NCI-H1417 treated with DMSO at 0.1 percent for 48 hours (cell line): ENCODE results near the gene UBE2E1.

Experiments used
- DNase-seq: peaks from one replicate; lab custom pipeline; 2025; lab: John Stamatoyannopoulos, UW

The UBE2E1 gene

DNA sequence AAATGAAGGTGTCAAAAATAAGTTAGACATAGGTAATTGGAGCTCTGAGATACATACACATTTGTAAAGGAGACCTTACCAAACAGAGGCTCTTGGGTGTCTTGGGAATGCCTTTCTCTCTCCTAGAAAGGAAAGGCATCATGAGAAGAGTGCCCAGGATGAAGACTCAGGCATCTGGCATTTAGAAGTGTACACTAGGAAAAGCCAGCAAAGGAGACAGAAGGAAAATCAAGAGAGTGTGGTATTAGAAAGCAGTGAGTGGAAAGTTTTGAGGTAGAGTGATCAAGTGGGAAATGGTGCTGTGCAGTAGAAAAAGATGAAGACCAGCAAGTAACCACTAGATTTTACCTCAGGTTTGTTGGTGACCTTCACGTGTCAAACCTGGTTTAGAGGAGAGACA, 16.1 kb downstream of the UBE2E1 start:
- no peak for DNase-seq

DNA sequence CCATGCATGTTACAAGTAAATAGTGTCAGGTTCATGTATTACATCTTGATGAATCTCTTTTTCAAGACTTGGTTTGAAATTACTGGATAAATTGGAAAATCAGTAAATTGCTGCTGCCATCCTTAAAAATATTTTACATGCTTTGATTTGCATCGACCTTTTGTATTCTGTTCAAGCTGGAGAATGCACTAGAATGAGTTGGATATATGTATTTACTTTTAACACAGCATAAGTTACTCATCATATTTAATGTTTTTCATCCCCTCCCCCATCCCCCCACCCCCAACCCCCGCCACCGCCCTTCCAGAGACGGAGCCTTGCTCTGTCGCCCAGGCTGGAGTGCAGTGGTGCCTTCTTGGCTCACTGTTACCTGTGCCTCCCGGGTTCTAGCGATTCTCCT, 16.8 kb downstream of the UBE2E1 start:
- DNase-seq: no peak

DNA sequence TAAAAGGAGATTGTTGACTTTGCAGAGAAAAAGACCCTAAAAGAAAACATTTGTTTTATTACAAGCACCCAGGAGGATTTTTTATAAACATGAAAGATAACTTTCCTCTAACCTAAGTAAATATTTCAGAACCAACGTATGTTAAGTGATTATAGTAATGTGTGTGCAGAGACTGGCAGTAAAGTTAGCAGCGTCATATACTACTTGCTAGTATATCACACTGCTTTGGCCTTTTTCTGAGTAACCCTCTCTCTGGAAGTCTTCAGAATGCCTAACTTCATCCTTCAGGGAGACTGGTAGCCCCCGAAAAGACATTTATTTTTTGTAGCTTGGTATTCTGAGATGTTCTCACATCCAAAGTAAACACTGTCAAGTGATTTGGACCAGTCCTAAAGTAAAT, 17.9 kb downstream of the UBE2E1 start:
- DNase-seq: no peak

DNA sequence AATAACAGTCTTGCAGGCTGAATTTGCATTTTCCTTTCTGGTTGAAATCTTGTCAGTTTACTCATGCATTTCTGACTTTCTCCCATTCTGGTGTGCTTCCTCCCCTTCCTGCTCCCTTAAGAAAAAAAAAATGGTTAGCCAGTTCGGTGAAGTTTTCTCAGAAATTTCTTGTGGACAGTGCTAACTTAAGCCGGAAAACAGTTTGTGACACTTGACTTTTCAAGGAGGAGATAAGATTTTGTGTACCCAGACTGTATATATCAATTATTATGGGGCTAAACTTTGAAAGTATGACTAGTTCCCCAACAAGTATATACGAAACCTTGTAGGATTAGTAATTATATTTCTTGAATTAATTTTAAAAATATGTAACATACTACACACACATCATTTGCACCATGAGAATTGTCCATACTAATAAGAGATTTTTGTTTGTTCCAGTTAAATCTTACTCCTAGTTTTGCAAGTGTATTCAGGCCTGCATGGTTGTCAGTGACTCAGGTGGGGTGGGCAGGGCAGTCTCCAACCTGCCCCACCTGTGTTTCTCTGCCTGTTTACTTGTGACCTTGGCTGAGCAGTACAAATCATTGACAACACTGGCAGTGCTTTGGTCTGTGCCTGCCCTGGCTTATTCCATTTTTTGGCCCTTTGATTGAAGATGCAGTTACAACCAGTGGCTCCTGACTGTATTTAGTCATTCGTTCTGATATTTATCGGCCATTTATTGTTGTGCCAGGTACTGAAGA, 19.1 kb downstream of the UBE2E1 start:
- no peak for DNase-seq

DNA sequence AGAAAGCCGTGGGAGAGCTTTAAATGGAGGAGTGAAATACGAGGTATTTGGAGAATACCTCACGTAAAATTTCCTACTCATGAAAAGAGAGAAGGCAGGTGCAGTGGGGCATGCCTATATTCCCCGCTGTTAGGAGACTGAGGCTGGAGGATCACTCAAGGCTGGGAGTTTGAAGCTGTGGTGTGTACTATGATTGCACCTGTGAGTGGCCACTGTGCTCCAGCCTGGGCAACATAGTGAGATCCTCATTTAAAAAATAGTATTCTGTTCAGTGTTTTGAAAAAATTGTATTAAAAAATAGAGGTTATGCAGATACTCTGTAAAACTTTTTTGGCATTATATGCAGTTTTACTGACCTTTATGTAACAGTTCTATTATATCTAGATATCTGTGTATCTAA, 20.0 kb downstream of the UBE2E1 start:
- DNase-seq: no peak

DNA sequence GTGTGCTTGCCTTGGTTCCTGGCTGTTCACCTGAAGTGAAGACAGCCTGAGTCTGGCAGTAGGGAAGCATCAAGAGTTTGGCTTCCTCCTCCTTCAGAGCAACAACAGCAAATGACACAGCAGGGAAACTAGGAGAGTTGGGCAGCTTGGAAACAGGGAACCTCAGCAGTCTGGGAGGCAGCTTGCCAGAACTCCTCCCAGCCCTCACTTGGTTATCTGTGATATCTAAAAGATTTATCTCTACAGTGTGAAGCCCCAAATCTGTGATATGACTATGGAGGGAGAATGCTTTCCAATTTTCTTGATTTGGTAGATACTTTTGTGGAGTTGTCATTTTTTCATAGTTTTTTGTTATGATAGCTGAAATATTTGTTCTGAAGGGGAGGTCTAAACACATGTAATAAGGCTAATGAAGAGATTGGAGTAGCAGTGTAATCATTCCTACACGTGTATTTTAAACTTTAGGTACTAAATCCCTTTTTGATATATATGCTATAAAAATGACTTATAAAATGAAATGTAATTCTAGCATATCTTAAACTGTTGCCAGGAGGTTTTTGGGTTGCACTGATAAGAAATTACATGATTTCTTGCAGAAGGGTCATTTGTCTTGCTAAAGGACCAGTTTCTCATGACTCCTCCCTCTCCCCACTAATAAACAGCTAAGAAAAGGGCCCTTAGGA, 20.8 kb downstream of the UBE2E1 start:
- no peak for DNase-seq

DNA sequence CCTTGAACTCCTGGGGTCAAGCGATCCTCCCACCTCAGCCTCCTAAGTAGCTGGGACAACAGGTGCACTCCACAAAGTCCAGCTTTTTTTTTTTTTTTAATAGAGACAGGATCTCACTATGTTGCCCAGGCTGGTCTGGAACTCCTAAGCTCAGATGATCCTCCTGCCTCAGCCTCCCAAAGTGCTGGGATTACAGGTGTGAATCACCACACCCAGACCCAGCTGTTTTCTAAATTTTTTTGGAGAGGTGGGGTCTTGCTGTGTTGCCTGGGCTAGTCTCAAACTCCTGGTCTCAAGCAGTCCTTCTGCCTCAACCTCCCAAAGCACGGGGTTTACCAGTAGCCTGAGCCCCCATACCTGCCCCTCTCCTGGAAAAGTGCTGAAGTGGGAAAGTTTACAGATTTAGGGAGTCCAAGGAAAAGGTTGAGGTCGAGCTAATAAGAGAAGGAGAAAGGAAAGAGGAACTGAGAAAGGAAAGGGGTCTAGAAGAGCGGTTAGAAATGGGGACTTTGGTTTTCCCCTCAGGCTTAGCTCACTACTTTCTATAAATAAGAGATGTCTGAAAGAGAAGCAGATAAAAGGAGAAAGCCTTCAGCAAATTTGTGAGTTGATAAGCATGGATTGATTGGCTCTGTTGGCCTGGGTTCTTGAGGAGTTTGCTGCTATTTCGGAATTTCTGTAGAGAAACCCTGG, 23.6 kb downstream of the UBE2E1 start:
- DNase-seq: no peak

DNA sequence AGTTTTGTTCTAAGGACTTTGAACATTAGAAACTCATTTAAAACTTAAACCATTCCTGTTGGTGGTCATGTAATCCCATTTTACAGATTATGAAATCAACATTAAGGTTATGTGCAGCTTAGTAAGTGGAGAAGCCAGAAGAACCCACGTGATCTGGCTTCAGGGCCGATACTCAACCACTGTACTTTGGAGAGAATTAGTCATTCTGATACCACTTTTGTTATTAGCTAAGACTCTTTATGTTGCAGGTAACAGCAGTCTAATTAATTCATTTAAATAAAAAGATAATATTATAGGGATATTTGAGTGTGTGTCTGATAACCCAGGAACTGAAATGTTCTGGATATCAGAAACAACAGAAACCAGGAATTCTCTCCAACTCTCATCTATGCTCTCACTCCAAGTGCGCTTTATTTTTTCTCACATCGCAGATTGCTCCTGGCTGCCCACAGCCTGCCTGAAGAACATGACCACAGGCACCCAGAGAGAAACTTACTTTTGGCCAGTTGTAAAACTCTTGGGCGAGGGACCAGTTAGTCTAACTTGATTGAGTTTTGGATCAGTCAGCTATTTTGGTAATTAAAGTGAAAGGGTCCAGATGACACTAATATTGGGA, 25.2 kb downstream of the UBE2E1 start:
- no peak for DNase-seq

DNA sequence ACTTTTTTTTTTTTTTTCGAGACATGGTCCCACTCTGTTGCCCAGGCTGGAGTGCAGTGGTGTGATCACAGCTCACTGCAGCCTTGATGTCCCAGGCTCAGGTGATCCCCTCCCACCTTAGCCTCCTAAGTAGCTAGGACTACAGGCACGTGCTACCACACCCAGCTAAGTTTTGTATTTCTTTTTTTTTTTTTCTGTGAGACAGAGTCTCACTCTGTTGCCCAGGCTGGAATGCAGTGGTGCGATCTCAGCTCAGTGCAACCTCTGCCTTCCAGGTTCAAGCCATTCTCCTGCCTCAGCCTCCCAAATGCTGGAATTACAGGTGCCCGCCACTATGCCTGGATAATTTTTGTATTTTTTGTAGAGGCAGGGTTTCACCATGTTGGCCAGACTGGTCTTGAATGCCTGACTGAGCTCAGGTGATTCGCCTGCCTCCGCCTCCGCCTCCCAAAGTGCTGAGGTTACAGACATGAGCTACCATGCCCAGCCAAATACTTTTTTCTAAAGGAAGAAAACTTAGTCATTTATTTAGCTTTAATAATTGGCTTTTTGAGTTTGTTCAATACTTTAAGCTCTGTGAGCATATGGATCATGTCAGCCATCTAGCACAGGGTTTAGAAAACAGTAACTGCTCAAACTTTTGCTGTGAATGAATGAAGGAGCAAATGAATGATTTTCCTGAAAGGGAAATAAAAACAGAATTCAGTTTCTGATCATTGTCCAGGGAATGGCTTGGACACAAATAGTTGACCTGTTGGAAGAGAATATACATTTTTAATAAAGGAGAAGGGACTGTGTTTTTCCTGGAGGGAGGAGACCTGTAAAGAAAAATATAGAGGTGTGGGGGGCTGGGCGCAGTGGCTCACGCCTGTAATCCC, 26.0 kb downstream of the UBE2E1 start:
- no peak for DNase-seq

DNA sequence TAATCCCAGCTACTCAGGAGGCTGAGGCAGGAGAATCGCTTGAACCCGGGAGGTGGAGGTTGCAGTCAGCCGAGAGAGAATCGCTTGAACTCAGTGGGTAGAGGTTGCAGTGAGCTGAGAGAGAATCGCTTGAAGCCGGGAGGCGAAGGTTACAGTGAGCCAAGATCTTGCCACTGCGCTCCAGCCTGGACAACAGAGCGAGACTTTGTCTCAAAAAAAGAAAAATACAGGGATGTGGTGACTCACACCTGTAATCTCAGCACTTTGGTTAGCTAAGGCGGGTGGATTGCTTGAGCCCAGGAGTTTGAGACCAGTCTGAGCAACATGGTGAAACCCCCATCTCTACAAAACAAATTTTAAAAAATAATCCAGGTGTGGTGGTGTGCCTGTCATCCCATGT, 26.8 kb downstream of the UBE2E1 start:
- no peak for DNase-seq

DNA sequence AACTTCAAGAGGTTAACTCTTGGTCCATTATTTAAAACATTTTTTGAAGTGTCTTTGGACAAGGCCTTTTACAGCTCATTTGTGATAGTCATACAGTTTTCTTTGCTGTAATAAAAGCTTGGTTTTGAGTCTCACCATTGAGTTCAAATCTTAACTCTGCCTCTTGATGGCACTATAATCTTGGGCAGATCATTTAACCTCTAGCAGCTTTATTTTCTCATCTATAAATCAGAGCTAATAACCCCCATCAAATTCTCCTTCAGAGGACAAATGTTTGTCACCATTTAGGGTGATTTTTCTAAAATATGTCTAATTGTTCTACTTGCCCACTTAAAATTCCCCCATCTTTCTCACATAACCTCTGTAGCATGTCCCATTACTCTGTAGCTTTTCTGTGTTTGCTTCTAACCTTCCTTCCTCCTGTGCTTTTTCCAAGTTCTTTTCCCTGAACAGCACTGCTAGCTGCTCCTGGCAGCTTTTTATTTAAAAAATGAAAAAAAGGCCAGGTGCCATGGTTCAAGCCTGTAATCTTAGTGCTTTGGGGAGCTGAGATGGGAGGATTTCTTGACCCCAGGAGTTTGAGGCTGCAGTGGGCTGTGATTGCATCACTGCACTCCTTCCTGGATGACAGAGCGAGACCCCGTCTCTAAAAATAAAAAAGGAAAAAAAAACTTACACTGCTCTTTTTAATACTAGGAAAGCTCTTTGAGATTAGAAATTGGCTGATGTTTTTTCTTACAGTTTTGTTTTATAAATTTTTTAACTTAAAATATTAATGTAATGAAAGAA, 28.5 kb downstream of the UBE2E1 start:
- DNase-seq: no peak

DNA sequence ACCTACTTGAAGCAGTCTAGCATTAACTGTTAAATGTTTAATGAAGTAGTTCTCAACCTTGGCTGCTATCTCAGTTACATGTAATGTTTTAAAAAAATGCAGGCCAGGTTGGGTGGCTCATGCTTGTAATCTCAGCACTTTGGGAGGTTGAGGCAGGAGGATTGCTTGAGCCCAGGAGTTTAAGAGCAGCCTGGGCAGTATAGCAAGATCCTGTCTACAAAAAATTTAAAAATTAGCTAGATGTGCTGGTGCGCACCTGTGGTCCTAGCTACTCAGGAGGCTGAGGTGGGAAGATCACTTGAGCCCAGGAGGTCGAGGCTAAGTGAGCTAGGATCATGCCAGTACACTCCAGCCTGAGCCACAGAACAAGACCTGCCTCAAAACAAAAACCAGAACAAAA, 29.3 kb downstream of the UBE2E1 start:
- DNase-seq: no peak

DNA sequence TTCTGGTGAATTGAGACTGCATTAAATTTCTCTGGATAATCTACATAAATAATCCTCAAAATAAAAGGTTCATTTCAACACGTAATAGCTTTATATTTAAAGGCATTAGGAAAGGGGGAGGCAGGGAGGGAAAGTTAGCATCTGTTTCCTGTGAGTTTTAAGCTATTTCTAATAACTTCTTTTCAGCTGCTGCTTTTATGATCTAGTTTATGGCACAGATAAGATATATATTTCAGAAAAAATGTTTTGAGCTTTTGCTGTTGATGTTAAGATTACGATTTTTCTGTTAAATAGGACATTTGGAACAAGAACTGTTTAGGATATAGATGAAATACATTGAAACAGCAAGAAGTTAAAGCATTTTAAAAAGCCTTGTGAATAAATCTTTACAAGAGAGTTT, 30.0 kb downstream of the UBE2E1 start:
- no peak for DNase-seq

DNA sequence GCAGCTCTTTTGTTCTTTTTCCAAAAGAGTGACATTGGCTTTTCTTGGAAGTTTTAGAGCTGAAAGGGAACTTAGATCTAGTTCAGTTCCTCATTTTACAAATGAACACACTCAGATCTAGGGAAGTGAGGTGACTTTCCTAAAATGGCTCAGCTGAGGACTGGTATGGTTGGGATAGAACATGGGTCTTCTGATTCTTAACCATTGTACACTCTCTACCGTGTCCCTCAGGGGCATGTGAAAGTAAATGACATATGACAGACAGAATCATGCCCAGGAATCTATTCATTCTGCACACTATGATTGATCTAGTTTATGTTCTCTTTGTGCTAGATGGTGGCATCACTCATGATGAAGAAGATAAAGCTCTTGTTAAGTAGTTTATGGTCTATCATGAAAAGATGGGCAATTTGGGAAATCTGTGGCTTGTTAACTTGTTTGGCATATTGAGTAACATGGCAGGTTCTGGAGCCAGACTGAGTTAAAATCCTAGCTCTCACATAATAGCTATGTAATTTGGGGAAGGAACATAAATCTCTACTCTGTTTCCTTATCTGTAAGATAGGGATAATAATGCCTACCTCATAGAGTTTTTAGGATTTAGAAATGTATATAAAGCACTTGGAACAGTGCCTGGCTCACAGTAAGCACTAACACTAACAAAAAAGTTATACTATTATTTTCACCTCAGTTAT, 30.9 kb downstream of the UBE2E1 start:
- DNase-seq: no peak

DNA sequence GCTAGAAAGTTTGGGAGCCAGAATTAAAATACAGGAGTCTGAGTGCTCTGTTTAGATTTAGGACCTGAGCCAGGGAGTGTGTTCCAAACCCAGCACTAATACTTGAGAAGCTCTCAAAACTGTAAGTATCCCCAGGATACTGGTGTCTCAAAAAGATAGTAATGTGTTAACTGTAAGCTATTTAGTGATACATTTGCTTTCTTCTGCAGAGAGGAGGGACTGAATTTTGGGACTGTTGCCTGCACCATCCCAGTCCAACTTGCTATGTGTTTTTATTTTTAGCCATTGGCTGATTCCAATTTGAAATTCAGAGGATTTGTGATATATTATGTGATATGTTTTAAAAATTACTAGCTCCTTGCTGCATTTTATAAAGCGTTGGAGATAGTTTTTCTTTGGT, 31.5 kb downstream of the UBE2E1 start:
- no peak for DNase-seq

DNA sequence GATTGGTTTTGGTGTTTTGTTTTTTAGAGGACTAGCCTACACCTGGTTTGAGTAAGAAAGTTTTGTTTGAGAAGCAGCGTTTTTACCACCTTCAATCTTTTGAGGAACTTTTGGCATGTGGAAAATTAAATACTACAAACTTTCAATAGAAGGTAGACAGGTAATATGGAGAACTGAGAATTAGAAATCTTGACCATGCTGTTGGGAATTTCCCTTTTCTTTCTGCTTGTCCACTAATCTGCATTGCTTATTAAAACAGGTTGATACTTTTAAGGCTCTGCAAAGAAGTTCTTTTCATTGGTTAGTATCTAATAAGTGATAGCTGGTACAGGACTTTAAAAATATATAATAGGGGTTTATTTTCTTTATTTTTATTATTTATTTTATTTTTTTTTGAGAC, 31.9 kb downstream of the UBE2E1 start:
- DNase-seq: no peak

DNA sequence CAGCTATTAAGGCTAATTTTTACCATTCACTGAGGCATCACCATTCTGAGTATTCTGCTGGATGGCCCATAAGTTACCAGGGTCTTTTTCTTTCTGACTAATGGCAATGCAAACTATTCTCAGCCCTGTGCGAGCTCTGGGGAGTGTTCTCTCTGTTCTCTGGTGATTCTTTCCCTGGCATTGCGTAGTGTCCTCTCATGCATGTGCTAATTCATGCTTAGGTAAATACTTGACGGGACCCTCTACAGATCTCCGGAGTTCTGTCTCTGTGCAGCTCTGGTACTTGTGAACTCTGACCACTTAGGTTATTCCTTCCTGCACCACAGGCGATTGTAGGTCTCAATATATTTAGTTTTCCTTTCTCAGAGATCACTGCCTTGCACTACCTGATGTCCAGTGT, 34.8 kb downstream of the UBE2E1 start:
- DNase-seq: no peak

DNA sequence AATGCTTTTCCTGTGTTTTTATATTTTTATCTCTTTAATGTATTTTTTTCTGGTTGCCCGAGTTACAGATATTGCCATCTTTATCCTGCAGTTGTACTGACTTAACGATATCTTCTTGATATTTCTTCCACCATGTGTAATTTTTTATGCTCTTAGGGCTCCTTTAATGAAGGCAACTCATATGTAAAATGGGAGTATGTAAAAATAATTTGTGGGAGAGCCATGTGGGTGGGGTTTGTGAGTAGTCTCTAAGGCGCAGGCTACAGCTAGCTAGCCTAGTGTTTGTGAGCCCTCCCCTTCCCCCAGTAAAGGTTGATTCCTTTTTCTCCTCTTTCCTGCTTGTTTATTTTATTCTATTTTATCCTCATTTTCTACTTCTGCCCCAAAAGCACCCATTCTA, 38.1 kb downstream of the UBE2E1 start:
- no peak for DNase-seq

DNA sequence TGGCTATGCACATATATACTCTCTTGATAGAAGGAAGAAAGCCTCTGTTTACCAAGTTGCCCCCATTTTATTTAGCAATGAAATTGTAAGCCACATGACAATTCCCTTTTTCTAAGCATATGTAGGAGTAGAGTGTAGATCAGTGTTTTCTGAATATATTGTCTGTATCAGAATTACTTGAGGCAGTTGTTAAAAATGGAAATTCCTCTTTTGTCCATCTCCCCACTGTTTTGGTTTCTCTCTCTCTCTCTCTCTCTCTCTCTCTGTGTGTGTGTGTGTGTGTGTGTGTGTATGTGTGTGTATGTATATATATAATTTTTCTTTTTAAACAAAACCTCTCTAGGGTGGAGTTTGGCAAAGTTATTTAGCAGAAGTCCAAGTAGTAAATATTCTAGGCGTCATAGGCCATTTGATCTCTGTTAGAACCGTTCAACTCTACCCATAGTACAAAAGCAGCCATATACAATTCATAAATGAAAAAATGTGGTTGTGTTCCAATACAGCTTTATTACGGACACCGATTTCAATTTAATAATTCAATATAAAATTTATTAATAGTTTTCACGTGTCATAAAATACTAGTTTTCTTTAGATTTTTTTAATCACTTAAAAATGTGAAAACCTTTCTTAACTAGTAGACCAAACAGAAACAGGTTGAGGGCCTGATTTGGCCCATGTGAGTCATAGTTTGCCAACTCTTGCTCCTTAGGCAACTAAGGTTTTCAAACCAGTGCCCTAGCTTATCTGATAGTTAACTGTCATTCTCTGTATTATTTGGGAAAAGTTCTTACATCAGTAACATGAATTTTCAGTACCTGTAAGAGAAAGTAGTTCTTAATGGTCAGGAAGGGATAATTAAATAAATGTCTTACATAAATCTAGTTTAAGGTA, 39.8 kb downstream of the UBE2E1 start:
- no peak for DNase-seq
